CD4-positive, alpha-beta T cell treated with Interleukin-17A for 4 hours (primary cell): ENCODE results near the gene CALCOCO1.

Source experiments
- DNase-seq: peaks from one replicate; pipeline ENCODE4 v3.0.0-alpha.2; 2020; ENCODE audit warnings: mixed read lengths

CALCOCO1 gene

DNA sequence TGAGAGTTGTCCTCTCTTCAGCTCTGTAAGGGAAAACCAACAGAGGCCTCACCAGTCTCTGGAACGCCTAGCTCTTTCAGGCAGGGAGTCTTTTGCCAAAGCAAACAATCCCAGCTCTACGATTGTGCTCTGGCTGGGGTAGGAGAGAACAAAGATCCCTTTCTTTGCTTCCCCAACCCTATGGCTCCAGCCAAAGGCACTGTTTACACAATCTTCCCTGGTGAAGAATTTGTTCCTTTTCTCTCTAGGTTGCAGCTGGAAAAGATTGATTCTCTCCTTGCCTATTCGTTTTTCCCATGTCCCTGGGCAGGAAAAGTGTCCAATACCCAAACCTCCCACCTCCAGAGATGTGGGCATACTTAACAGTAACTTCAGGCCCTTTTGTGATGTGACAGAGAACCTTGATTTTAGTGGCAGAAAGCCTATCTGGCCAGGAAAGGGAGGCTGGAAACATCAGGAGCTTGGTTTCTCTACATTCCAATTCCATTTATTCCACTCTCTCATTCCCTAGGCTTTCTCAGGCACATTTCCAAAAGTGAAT, 68.2 kb downstream of the CALCOCO1 start:
- DNase-seq, result no peak
